PC-3 (cell line): ENCODE measurements around the gene KCNQ2. TPM values are rescaled to one million over a fixed set of nuclear protein-coding genes. Genes with fewer than 3 reads are reported as not detected.

Experiments
- ATAC-seq: fragments of 200-7000 bp; cut with Tn5 transposase; 2 replicates; pipeline ENCODE4 v1.9.1; 2020; ENCODE audit warnings: mild to moderate bottlenecking, moderate library complexity
- BruUV-seq: library from RNA; stranded (reverse); fragments of 400-500 nt; replicated peaks from 2 replicates; lab custom pipeline; 2021; lab: Mats Ljungman, UMichigan
- CTCF ChIA-PET: fragments of 300-600 bp; sonication (Branson Sonifier 250); formaldehyde crosslinking; loops from one replicate; lab custom pipeline; 2022; ENCODE audit warnings: antibody characterized with exemption; lab: Charles Lee
- POLR2A ChIA-PET: fragments of 300-600 bp; sonication (Branson Sonifier 250); formaldehyde crosslinking; loops from one replicate; lab custom pipeline; 2022; ENCODE audit warnings: antibody characterized with exemption; ENCODE audit not compliant: unreplicated experiment; lab: Charles Lee
- DNase-seq: peaks from one replicate; pipeline ENCODE4 v3.0.0-alpha.2; 2015
- H2AFZ ChIP-seq: fragments of 300-600 bp; sonication (generic); 2 replicates; pipeline ENCODE4 v1.6.0; 2016; ENCODE audit warnings: antibody characterized with exemption, low read length
- H3F3A ChIP-seq: fragments of 300-600 bp; sonication (generic); one replicate; pipeline ENCODE4 v1.6.0; 2017; ENCODE audit warnings: antibody characterized with exemption, low read length, control low read depth, mild to moderate bottlenecking; ENCODE audit not compliant: unreplicated experiment
- H3K27ac ChIP-seq: fragments of 300-600 bp; sonication (generic); 2 replicates; pipeline ENCODE4 v1.5.1; 2016; ENCODE audit warnings: mild to moderate bottlenecking, low read length
- H3K27me3 ChIP-seq: fragments of 300-600 bp; sonication (generic); 2 replicates; pipeline ENCODE4 v1.6.1; 2016; ENCODE audit warnings: low read length, mixed read lengths
- H3K36me3 ChIP-seq: fragments of 300-600 bp; sonication (generic); 2 replicates; pipeline ENCODE4 v1.6.1; 2016; ENCODE audit warnings: low read depth, mixed run types, low read length, mixed read lengths
- H3K4me1 ChIP-seq: fragments of 300-600 bp; sonication (generic); 2 replicates; pipeline ENCODE4 v1.5.1; 2016; ENCODE audit warnings: low read length; ENCODE audit not compliant: insufficient read depth
- H3K4me2 ChIP-seq: fragments of 300-600 bp; sonication (generic); 2 replicates; pipeline ENCODE4 v1.6.0; 2016; ENCODE audit warnings: low read length
- H3K4me3 ChIP-seq: fragments of 300-600 bp; sonication (generic); 2 replicates; pipeline ENCODE4 v1.5.1; 2016; ENCODE audit warnings: mild to moderate bottlenecking, low read length, mixed read lengths
- H3K79me2 ChIP-seq: fragments of 300-600 bp; sonication (generic); 2 replicates; pipeline ENCODE4 v1.6.1; 2017; ENCODE audit warnings: low read length, mixed read lengths
- H3K9ac ChIP-seq: fragments of 300-600 bp; sonication (generic); 2 replicates; pipeline ENCODE4 v1.6.0; 2016; ENCODE audit warnings: mild to moderate bottlenecking, low read length
- H3K9me2 ChIP-seq: fragments of 300-600 bp; sonication (generic); replicated peaks from 2 replicates; pipeline ENCODE4 v1.6.1; 2016; ENCODE audit warnings: mixed run types, low read length, mixed read lengths
- H3K9me3 ChIP-seq: fragments of 300-600 bp; sonication (generic); 2 replicates; pipeline ENCODE4 v1.6.1; 2016; ENCODE audit warnings: low read length, mixed read lengths
- H4K20me1 ChIP-seq: fragments of 300-600 bp; sonication (generic); 2 replicates; pipeline ENCODE4 v1.6.1; 2016; ENCODE audit warnings: low read length, mixed read lengths
- EZH2 ChIP-seq: fragments of 300-600 bp; sonication (generic); IDR thresholded peaks from one replicate; pipeline ENCODE4 v1.6.1; 2017; ENCODE audit warnings: antibody characterized with exemption, mild to moderate bottlenecking, low read length; ENCODE audit not compliant: unreplicated experiment
- EZH2phosphoT487 ChIP-seq: fragments of 300-600 bp; sonication (generic); IDR thresholded peaks from 2 replicates; pipeline ENCODE4 v1.6.1; 2018; ENCODE audit warnings: mild to moderate bottlenecking, antibody characterized with exemption, low read length, borderline replicate concordance
- intact Hi-C: fragments of 100-400 bp; cut with micrococcal nuclease; formaldehyde crosslinking; loops from 2 replicates; pipeline ENCODE4 v1.9.0; 2023
- total RNA-seq: library from RNA; depleted of rRNA; stranded (reverse); fragments of >200 nt; gene quantifications from 2 replicates; pipeline ENCODE4 v1.2.3, GENCODE V29; 2014
- TF ChIP-seq, protein P1 (sequence below): fragments of 300-600 bp; sonication (generic); conservative IDR thresholded peaks from 2 replicates; pipeline ENCODE4 v1.5.1; 2017; ENCODE audit warnings: antibody characterized with exemption, low read depth, mild to moderate bottlenecking, low read length

KCNQ2 gene
- total RNA-seq, 1 experiment from 2014 or later: not detected

GRCh38 chr20:63492982-63493381 lies 20.5 kb upstream of the KCNQ2 start:
- no peak overlapping the region for H3K27ac ChIP-seq
- no peaks in the 10 kb centered on the region; the same call in 1 of the 2 replicates for H4K20me1 ChIP-seq
- no peak overlapping the region for H3K4me2 ChIP-seq
- peaks cover 14% of the 10 kb centered on the region for H3K4me1 ChIP-seq
- no peaks in the 10 kb centered on the region for H3K9me3 ChIP-seq
- CTCF ChIA-PET: no interaction called here
- no TSS peak for BruUV-seq
- peaks cover 17% of the 10 kb centered on the region for H3K79me2 ChIP-seq
- no peak overlapping the region for H3K4me3 ChIP-seq
- POLR2A ChIA-PET: no interaction called here
- intact Hi-C loops: no loop called here
- no peak overlapping the region for H3K9ac ChIP-seq
- no peak for ATAC-seq
- TF ChIP-seq, protein P1, sequence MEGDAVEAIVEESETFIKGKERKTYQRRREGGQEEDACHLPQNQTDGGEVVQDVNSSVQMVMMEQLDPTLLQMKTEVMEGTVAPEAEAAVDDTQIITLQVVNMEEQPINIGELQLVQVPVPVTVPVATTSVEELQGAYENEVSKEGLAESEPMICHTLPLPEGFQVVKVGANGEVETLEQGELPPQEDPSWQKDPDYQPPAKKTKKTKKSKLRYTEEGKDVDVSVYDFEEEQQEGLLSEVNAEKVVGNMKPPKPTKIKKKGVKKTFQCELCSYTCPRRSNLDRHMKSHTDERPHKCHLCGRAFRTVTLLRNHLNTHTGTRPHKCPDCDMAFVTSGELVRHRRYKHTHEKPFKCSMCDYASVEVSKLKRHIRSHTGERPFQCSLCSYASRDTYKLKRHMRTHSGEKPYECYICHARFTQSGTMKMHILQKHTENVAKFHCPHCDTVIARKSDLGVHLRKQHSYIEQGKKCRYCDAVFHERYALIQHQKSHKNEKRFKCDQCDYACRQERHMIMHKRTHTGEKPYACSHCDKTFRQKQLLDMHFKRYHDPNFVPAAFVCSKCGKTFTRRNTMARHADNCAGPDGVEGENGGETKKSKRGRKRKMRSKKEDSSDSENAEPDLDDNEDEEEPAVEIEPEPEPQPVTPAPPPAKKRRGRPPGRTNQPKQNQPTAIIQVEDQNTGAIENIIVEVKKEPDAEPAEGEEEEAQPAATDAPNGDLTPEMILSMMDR: no peak
- TF ChIP-seq EZH2phosphoT487 (no peak), EZH2 (no peak)
- no peaks in the 10 kb centered on the region for H3F3A ChIP-seq
- no peak overlapping the region for H2AFZ ChIP-seq
- H3K9me2 ChIP-seq: no peaks in the 10 kb centered on the region
- DNase-seq: no peak
- no peaks in the 10 kb centered on the region for H3K27me3 ChIP-seq
- peaks cover 50% of the 10 kb centered on the region for H3K36me3 ChIP-seq

GRCh38 chr20:63492518-63492917 lies 20.1 kb upstream of the KCNQ2 start:
- DNase-seq: no peak
- Histone ChIP-seq H3K9me2 (no peaks in the 10 kb centered on the region), H3F3A (no peaks in the 10 kb centered on the region), H3K4me3 (no peak overlapping the region), H4K20me1 (no peaks in the 10 kb centered on the region; the same call in 1 of the 2 replicates), H3K27ac (no peak overlapping the region), H3K36me3 (peaks cover 50% of the 10 kb centered on the region), H2AFZ (no peak overlapping the region), H3K9me3 (no peaks in the 10 kb centered on the region), H3K4me2 (no peak overlapping the region), H3K79me2 (peaks cover 13% of the 10 kb centered on the region), H3K9ac (no peak overlapping the region), H3K4me1 (peaks cover 10% of the 10 kb centered on the region), H3K27me3 (no peaks in the 10 kb centered on the region)
- no peak for ATAC-seq
- intact Hi-C loops: no loop called here
- TF ChIP-seq, protein P1: no peak
- TF ChIP-seq EZH2 (no peak), EZH2phosphoT487 (no peak)
- ChIA-PET POLR2A (no interaction called here), CTCF (no interaction called here)
- BruUV-seq: no TSS peak

DNA sequence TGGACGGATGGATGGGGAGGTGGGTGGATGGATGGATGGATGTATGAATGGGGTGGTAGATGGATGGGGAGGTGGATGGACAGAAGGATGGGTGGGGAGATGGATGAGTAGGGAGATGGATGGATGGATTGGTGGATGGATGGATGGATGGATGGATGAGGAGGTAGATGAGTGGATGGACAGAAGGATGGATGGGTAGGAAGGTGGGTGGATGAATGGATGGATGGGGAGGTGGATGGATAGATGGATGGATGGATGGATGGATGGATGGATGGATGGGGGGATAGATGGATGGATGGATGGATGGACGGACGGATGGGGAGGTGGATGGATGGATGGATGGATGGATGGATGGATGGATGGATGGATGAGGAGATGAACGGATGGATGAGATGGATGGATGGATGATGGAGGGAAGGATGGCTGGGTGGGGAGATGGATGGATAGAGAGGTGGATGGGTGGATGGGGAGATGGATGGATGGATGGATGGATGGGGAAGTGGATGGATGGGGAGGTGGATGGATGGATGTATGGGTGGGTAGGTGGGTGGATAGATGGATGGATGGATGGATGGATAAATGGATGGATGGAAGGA lies 19.3 kb upstream of the KCNQ2 start:
- Histone ChIP-seq H3K4me1 (peaks cover 2% of the 10 kb centered on the region; the same call in 1 of the 2 replicates), H3K27ac (no peak overlapping the region), H3K9ac (no peak overlapping the region), H2AFZ (no peak overlapping the region), H3K27me3 (no peaks in the 10 kb centered on the region), H3K4me2 (no peak overlapping the region), H3K36me3 (peaks cover 50% of the 10 kb centered on the region), H3K4me3 (no peak overlapping the region), H3K79me2 (peaks cover 5% of the 10 kb centered on the region), H3F3A (no peaks in the 10 kb centered on the region), H3K9me3 (no peaks in the 10 kb centered on the region), H4K20me1 (no peaks in the 10 kb centered on the region; the same call in 1 of the 2 replicates), H3K9me2 (no peaks in the 10 kb centered on the region)
- no peak for ATAC-seq
- TF ChIP-seq EZH2 (no peak), EZH2phosphoT487 (no peak)
- TF ChIP-seq, protein P1: no peak
- DNase-seq: no peak
- CTCF ChIA-PET: no interaction called here
- POLR2A ChIA-PET: no interaction called here
- no TSS peak for BruUV-seq
- intact Hi-C loops: no loop called here
